ENCODE measurements around the gene NCEH1. TPM values are rescaled to one million over a fixed set of nuclear protein-coding genes. Genes with fewer than 3 reads are reported as not detected.

The NCEH1 gene
- total and polyA plus RNA-seq, 9 of the 15 experiments (the other 6 are each of a cell fraction or from before 2014, with no cell fraction given): 1.3 to 5.0 (median 2.8) TPM

GRCh38 chr3:172591876-172592771, 118.7 kb downstream of the NCEH1 start (continued):
- TF ChIP-seq ZBTB49 (CRISPR knock-in tag; IDR thresholded peaks at IDR 0.05; ENCODE audit: borderline replicate concordance) (no peak), ZNF316 (IDR thresholded peaks at IDR 0.05) (peak; percentile 46), ZNF324 (CRISPR knock-in tag; IDR thresholded peaks at IDR 0.05) (no peak), HDAC3 (IDR thresholded peaks at IDR 0.05; ENCODE audit: borderline replicate concordance, partially characterized antibody) (no peak), TAF7 (tag; IDR thresholded peaks at IDR 0.05) (no peak), SMAD4 (CRISPR knock-in tag; conservative IDR thresholded peaks at IDR 0.05) (0 out of 2 replicates have a peak, but pooled peaks have one; percentile 21), GTF2A2 (tag; IDR thresholded peaks at IDR 0.05) (no peak), RBBP5 (IDR thresholded peaks at IDR 0.05; ENCODE audit: borderline replicate concordance, insufficient read depth, low read length, poor library complexity, severe bottlenecking) (no peak), HNRNPL (IDR thresholded peaks at IDR 0.05; ENCODE audit: low read depth, low read length) (no peak), BACH1 (tag; IDR thresholded peaks at IDR 0.05) (peak; percentile 67), ZBTB7A (IDR thresholded peaks at IDR 0.05; ENCODE audit: borderline replicate concordance, control insufficient read depth, low read depth, low read length) (no peak), TFAP4 (CRISPR knock-in tag; IDR thresholded peaks at IDR 0.05; ENCODE audit: borderline replicate concordance) (no peak), ZNF639 (CRISPR knock-in tag; conservative IDR thresholded peaks at IDR 0.05 in 1 of 2, IDR thresholded peaks at IDR 0.05 in 1 of 2) (peak in 1 of 2 experiments; percentile 51; a peak in 1 of 4 replicates), CREB1 (IDR thresholded peaks at IDR 0.05) (no peak), CREB1 (CRISPR knock-in tag; IDR thresholded peaks at IDR 0.05) (no peak)
